Measurements from ENCODE around the gene TSHZ2.
"Not testable (repeated sequence)": the region's sequence is repeated elsewhere in the genome, so short reads cannot be mapped to it uniquely, and the experiment has no call there.

Gene TSHZ2

DNA sequence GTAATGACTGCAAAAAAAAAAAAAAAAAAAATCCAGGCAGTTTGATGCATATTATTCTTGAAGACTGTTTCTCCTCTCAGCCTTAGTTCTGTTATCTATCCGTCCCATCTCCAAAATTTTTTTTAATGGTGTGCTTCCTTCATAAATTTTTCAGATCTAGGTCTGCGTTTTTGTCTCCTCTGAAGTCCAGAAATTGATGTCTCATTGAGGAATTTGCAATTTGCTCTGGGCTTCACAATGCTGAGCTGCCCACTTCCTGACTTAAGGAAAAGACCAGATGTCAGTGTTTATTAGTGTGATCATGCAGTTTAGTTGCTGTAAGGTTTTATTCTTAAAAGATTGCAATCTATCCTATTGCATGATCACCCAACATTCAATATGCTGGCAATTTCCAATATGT is 323.9 kb downstream of the TSHZ2 start:
- DNase-seq, result no peak

DNA sequence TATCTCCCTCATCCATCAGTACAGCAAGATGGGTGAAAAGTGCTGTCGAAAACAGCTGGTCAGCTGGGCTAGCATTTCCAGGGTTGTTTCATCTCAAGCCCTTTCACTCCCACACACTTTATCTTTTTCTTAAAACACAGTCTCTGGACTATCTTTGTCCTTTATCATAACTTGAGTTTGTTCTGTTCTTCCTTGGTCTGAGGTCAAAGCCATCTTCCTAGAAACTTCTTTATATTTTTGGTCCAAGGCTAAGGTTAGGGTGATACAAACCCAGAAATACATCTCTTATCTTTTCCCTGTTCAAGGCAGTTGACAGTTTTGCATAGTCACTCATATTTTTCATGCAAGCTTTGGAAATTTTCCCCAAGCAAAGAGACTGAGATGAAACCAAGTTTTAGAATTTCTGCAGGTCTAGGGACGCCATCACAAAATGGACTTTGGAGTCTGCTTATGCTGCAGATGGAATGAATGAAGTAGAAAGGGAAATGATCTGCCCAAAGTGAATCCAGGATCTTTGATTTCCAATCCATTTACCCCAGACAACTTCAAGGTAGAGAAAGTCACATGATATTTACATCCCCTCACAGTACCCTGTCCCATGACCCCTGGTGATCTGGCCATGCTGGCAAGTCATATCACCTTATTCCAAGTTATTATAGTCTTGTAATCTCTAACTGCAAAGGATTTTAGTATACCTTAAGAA is 324.4 kb downstream of the TSHZ2 start:
- DNase-seq, result no peak

DNA sequence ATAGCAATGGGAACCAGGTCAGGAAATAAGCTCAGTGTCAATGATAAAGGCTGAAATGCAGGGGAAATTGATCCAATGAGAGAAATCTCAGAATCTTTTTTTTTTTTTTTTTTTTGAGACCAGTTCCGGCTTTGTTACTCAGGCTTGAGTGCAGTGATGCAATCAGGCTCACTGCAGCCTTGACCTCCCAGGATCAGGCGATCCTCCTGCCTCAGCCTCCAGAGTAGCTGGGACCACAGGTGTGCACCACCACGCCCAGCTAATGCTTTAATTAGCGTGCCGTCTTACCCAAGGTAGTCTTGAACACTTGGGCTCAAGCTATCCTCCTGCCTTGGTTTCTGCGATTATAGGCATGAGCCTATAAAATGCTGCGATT is 325.0 kb downstream of the TSHZ2 start:
- DNase-seq, result no peak

DNA sequence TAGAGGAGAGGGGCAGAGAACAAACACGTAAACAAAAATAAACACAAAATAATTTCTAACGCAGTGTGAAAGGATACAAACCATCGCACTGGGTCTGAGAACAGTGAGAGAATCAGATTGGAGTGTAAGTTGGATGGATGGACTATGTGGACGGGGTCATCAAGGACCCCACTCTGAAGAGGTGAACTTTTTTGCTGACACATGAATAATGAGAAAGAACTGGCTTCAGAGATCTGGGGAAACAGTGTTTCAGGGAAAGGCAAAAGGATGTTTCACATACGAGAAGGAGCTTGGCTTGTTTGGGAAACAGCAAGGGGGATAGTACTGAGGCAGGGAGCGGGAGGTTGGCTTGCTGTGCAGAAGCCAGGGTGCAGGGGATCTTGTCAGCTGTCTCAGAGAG is 326.1 kb downstream of the TSHZ2 start:
- DNase-seq, result no peak

DNA sequence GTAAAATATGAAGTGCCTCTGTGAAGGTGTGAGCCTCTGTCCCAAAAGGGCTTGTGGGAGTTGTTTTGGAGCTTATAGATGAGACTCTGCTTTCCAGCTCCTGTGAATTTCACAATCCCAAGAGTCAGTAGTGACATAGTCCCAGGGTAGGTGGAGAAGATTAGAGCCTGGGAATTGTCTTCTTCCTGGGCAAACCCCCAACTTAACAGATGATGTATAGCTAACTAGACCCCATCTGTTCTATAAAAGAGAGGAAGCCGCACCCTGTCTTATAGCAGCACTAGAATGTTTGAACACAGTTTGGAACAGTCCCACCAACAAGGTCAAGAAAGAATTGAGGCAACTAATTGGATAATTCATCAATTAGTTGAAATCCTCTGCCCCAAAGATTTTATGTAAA is 326.8 kb downstream of the TSHZ2 start:
- DNase-seq, result no peak

DNA sequence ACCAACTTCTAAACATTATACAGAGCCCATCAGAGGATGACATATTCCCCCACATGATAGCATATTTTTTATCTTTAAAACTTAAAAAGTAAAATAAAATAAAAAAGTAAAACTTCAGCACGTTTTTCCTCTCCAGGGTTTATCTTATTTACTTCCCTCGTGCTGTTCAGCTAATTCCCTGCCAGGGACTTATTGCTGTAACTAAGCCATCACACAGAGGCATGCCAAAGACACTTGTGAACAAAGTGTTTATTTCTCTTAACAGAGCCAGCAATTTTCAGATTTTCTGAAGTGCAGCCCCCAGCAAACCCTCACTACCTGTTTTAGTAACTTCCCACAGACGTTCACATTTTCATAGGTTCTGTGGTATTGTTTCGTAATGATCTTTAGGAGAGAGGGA is 327.7 kb downstream of the TSHZ2 start:
- no peak for DNase-seq

DNA sequence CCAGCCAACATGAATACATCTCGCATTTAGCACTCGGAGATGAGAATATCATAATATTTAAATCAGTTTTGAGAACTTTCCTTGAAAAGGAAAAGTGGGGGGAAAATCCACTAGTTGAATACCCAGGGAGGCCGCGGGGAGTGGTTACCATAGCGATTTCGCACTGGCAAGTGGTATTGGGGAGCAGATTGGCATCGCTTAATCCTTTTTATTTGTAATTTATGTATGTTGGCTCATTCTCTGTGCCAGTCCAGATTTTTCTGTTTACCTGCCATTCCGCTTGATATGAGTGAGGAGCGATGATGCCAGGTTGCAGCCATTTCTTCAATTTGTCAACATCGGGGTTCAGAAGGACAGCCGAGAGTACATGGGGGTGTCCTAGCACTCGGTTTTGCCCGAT is 329.7 kb downstream of the TSHZ2 start:
- no peak for DNase-seq

DNA sequence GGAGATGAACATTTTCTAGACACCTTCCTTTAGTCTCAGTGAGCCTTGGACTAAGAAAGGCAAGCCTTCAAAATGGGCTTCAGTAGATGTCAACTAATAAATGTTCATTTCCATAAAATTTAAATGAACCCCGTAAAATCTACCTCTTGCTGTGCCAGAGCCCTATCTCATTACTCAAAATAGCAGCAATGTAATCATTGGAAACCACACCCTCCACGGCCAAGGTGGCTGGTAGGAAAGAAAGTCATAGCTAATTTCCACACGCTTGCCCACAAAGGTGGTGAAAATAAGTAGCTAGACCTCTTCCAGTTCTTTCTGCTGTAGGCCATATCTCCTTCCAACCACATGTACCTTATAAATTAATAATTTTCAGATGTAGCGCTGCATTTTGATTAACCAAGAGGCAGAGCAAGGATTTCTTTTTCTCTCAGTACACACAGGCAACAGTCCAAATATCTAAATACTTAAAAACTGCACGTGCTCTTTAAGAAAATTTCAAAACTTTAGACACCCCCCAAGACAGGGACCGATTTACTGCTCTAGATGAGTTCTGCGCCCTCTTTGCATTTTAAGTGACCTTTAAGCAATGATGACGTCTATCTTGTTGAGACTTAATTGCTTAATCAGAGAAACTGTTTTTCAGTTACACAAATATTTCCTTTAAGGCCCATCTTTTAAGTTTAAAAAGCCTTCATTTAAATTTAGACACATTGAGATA is 330.7 kb downstream of the TSHZ2 start:
- DNase-seq, result peak; percentile 32 to 45

DNA sequence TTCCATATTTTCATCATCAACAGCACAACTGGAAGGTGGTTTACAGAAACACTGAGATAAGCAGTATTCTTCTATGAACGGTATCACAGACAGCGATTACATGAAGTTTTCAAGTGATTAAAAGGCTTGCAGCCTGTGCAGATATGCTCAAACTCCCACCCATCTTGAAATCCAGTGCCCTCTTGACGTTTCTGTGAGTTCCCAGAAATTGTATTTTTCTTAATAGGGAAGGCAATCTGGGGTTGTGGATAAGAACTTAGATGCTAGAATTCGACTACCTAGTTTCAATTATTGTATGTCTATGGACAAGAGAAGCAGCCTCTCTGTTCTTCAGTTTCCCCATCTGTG is 331.2 kb downstream of the TSHZ2 start:
- no peak for DNase-seq

DNA sequence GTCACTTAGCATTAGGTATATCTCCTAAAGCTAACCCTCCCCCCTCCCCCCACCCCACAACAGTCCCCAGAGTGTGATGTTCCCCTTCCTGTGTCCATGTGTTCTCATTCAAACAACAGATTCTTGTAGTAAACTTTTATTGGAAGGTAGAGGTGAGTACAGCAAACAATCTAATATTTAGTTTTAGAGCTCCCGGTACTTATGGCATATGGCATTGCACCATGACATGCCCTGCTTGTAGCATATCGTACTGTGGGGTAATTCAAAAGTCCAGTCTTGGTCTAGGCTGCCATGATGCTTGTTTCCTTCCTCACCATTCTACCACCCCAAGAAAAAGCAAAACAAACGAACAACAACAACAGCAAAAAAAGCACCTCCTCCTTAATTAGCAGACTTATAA is 332.0 kb downstream of the TSHZ2 start:
- DNase-seq, result no peak

DNA sequence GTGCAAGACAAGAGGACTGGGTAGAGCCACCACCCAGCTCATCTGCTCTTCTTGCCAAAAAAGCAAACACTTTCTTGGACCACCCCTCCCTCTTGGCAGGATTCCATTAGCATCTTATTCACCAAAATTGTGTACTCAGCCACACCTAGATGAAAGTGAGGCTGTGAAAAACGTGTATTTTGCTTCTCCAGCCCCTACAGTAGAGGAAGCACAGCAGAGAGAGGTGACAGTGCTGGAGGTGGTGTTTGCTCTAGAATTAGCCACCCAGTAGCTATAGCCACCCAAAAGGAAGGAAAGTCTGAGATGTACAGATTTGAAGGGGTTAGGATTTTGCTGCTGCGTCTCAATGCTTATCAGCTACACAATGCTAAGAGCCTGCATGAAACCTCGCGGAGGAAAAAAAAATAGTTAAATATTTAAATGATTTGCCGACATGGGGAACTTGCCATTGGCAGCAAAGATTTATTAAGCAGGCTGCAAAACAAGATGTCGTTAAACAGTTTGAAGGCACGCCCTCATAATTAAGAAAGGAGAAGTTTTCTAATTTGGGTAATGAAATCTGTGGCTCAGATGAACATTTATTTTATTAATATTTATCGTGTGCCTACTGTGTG is 334.1 kb downstream of the TSHZ2 start:
- no peak for DNase-seq

DNA sequence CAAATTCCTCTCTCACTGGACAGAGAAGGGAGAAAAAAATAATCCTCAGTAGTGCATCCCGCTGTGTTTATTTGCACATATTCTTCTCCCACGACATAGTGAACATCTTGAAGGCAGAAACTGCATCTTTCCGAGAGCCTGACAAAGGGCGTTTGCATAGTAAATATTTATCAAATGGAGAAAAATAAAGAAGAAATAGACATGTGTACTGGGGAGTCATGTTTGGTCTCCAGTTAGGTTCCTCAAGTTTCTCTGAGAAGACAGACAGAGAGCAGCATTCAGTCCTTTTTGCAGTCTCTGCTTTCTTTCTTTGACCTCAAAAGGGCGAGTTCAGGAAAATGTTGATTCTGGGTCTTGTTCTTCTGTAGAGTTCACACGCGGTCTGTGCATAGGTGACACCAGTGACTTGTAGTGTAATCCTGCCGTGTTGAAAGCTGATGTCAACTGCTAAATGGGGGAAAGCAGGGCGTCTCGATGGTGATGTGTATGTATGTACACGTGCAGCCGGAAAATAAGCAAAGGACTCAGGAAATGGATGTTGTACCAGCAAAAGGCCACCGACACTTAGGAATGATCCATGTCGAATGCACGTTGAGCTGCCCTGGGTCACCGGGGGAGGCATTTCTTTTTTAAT is 335.9 kb downstream of the TSHZ2 start:
- no peak for DNase-seq

DNA sequence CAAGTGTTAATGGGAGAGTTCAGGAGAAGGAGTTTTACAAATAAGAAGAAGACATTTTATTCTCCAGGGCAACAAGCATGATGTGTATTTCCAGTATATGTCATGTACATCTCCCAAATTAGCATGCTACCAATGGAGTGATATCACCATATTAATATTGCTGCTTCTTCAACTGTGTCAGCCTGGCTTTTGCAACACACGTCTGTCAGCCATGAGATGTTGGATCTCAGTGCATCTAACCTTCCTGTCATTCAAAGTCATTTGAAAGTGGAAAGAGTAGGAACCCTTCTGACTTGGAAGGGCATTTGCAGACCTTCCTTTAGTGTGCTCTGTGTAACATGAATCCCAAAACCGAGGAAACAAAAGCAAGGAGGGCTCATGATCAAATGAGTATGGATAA is 337.4 kb downstream of the TSHZ2 start:
- no peak for DNase-seq

DNA sequence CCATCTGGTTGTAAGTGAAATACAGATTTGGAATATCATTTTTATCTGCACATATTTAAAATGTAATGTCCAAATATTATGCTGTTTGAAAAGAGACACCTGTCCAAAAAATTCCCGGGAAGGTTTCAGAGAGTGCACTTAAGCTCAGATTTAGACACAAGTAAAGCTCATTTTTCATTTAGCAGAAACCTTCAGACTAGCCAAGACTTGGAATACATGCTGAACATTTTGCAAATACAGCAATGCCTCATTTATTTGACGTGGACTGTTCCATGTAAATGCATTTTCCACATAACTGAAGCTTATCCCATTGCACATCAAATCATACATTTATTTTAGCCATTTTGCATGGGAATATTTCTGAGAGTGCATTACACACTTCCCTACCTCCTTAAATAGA is 340.8 kb downstream of the TSHZ2 start:
- DNase-seq, result no peak

DNA sequence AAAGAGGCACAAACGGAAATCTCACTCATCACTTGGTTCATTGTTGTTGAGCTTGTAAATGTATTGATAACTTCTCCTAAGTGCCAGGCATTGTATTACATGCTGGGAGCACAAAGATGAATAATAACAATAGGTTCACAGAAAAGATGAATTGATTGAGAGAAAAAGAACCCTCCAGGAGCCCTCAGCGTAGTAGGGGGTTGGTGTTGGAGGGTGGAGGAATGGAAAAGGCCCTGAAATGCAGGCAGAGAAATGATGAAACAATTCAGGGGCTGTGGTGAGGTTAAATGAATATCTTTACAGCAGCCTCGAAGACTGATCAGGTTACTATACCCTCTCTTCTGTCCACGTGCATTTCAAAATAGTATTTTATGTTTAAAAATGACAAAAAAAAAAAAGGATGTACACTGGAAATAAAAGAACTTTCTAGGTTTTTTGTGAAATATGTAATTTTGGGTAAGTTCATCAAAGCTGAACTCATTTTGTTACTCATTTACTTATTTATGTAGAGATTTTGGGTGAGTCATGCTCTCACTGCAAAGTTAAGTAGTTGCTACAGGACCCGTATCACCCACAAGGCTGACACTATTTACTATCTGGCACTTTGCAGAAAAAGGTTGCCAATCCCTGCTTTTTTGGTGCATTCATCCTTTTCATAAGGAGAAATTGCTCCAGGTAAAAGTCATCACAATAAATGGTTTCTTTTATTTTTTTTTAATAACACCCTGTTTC is 344.2 kb downstream of the TSHZ2 start:
- no peak for DNase-seq

DNA sequence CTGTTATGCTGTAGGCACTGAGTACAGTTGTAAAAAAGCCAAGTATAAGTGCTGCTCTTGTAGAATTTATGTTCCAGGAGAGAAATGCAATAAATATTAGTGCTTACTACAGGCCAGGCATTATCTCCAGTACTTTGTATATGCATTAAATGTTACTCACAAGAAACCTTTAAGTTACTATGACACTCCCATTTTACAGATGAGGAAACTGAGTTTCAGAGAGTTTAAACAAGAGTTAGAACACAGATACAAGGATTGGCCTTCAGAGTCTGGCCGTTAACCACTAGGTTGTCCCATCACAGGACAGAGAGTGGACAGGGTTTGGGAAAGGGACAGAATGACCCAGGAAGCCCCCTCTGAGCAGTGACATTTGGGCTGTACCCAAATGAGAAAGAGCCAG is 347.0 kb downstream of the TSHZ2 start:
- DNase-seq, result no peak

DNA sequence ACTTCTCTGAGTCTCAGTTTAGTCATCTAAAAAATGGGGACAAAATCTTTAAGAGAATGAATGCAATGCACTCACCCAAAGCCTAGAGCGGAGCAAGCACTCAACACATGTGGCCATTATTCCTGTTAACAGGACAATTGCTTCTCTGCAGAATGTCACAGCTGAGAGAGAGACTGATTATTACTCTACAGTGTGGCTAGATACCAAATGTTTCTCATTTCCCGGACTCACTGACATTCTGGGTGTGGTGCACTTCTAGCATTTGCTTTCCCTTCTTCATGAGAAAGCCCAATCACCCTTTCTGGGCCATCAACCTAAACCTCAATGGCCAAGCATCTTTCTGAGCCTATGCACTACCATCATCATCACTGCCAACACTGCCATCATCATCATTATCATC is 347.6 kb downstream of the TSHZ2 start:
- DNase-seq, result no peak

DNA sequence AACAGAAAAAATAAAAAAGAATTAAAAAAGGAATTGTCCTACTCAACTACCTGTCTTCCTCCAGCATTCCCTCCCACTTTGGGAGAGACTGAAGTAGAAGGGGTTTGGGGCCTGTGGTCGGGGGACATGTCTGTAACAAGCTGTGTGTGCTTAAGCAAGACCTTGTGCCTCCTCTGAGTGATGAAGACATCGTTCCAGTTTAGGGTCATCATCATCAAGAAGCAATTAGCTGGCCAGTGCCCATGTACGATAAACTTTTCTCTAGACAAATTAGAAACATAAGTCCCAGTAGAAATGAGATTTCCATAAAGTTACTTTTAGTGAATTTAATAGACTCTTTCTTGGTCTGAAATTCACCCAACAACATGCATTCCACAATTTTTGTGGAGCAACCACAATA is 348.5 kb downstream of the TSHZ2 start:
- no peak for DNase-seq

DNA sequence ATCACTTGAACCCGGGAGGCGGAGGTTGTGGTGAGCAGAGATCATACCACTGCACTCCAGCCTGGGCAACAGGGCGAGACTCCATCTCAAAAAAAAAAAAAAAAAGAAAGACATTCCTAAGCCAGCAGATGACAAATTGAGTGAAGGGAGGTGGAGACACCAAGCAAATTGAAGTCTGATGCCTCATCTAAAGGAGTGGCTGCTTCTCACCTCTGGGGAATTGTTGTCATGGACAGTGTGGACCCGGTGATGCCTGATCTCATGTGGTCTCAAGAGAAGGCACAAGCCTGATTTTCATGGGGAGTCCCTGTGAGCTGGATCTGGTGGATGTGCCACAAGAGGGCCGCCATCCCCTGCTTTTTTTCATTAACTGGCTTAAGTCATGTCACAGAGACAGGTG is 349.4 kb downstream of the TSHZ2 start:
- DNase-seq, result peak in 1 of 2 experiments; percentile 8

DNA sequence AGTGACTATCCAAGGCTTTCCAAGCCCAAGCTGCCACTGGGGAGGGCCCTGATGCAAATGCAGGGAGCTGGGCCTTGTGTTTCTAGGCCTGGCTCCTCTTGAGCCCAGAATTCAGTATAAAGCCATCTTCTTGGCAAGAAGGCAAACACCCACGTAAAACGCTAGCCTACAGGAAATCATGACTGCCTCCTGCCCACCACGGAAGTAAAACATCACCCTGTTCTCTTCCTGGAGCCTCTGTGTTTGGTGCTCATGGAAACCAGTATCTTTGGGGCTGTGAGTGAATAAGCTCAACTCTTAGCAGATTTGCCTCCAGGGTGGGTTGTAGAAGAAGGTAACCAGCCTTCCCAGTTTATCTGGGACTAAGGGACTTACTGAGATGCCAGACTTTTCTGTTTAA is 350.5 kb downstream of the TSHZ2 start:
- DNase-seq, result no peak

DNA sequence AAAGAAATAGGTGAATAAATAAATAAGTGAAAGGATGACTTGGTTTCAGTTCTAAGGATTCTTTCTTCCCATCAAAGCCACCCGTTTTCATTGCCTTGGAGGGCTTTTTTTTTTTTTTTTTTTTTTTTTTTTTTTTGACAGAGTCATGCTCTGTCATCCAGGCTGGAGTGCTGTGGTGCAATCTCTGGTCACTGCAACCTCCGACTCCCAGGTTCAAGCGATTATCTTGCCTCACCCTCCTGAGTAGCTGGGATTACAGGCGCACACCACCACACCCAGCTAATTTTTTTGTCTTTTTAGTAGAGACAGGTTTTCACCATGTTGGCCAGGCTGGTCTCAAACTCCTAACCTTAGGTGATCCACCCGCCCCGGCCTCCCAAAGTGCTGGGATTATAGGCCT is 351.3 kb downstream of the TSHZ2 start:
- not testable (repeated sequence) for DNase-seq

DNA sequence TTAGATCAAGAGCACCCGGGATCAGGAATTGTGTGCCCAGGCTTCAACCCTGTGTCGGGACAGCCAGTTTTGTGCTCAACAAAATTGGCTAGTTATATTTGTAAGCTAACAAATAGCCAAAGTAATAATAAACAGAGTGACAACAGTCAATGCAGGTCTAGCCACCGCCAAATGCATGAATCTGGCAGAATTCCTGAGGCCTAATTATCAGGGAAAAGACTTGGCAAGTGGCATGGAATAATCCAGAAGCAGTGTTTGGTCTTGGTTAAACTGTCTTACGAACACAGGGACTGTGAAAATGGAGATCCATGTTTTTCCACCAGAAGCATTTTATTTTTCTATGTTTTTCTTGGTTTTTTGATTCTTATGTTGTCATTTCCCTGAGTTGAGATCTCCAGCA is 352.7 kb downstream of the TSHZ2 start:
- DNase-seq, result no peak

DNA sequence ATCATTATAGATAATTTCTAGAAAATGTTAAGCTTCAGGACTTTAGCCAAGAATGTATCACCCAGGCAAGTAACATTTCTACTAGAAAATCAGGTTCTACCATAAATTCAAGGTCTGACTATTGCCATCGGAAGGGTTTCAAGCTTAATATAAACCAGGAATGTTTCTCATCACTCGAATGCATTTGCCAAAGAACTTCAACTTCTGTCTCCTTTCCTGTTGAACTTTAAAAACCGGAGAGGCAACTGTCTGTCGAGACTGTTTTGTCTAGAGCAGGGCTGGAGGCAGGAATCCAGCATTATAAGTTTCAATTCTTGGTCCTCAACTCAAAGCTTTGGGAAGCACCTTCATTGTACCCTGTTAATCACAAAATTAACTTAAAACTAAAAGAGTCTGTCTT is 356.8 kb downstream of the TSHZ2 start:
- DNase-seq, result no peak
